GM19467 (cell line): ENCODE measurements around the gene SGCG.
"Not testable (repeated sequence)": the region's sequence is repeated elsewhere in the genome, so short reads cannot be mapped to it uniquely, and the experiment has no call there.

Source experiments
- ATAC-seq: cut with Tn5 transposase; IDR thresholded peaks from one replicate; pipeline ENCODE4 v1.9.1; 2021; ENCODE audit warnings: mild to moderate bottlenecking, moderate library complexity; ENCODE audit not compliant: unreplicated experiment

The SGCG gene

GRCh38 chr13:23203516-23203915, 22.7 kb downstream of the SGCG start:
- no peak for ATAC-seq

- no peak for ATAC-seq
These were observed 25.0 kb downstream of the SGCG start for GRCh38 chr13:23205807-23206206.

- ATAC-seq: no peak
These were observed 31.9 kb downstream of the SGCG start for GRCh38 chr13:23212671-23213070.

GRCh38 chr13:23231241-23231640, 50.5 kb downstream of the SGCG start:
- no peak for ATAC-seq

- ATAC-seq: no peak
These were observed 55.2 kb downstream of the SGCG start for GRCh38 chr13:23235994-23236393.

GRCh38 chr13:23243066-23243465, 62.3 kb downstream of the SGCG start:
- no peak for ATAC-seq

GRCh38 chr13:23248410-23248809, 67.6 kb downstream of the SGCG start:
- ATAC-seq: not testable (repeated sequence)

GRCh38 chr13:23254506-23254905, 73.7 kb downstream of the SGCG start:
- no peak for ATAC-seq

GRCh38 chr13:23267571-23267970, 86.8 kb downstream of the SGCG start:
- no peak for ATAC-seq

- no peak for ATAC-seq
These were observed 87.7 kb downstream of the SGCG start for GRCh38 chr13:23268441-23268840.

GRCh38 chr13:23271331-23271730, 90.6 kb downstream of the SGCG start:
- ATAC-seq: no peak

GRCh38 chr13:23273498-23273897, 92.7 kb downstream of the SGCG start:
- no peak for ATAC-seq

- ATAC-seq: no peak
These were observed 98.5 kb downstream of the SGCG start for GRCh38 chr13:23279321-23279720.

- ATAC-seq: no peak
These were observed 107.8 kb downstream of the SGCG start for GRCh38 chr13:23288564-23288963.

GRCh38 chr13:23288995-23289394, 108.2 kb downstream of the SGCG start:
- ATAC-seq: no peak

GRCh38 chr13:23289917-23290357, 109.2 kb downstream of the SGCG start:
- no peak for ATAC-seq

- no peak for ATAC-seq
These were observed 111.8 kb downstream of the SGCG start for GRCh38 chr13:23292586-23292985.

GRCh38 chr13:23314837-23315236, 134.1 kb downstream of the SGCG start:
- ATAC-seq: not testable (repeated sequence)

- ATAC-seq: no peak
These were observed 139.1 kb downstream of the SGCG start for GRCh38 chr13:23319883-23320224.

- no peak for ATAC-seq
These were observed 140.3 kb downstream of the SGCG start for GRCh38 chr13:23320926-23321534.

- ATAC-seq: peak; percentile 81
These were observed 140.9 kb downstream of the SGCG start for GRCh38 chr13:23321535-23322241.
